Measurements from ENCODE around the gene SLC5A3. TPM values are rescaled to one million over a fixed set of nuclear protein-coding genes. Genes with fewer than 3 reads are reported as not detected.

The SLC5A3 gene
- total RNA-seq, 1 experiment from 2014 or later, result 8.8 TPM

DNA sequence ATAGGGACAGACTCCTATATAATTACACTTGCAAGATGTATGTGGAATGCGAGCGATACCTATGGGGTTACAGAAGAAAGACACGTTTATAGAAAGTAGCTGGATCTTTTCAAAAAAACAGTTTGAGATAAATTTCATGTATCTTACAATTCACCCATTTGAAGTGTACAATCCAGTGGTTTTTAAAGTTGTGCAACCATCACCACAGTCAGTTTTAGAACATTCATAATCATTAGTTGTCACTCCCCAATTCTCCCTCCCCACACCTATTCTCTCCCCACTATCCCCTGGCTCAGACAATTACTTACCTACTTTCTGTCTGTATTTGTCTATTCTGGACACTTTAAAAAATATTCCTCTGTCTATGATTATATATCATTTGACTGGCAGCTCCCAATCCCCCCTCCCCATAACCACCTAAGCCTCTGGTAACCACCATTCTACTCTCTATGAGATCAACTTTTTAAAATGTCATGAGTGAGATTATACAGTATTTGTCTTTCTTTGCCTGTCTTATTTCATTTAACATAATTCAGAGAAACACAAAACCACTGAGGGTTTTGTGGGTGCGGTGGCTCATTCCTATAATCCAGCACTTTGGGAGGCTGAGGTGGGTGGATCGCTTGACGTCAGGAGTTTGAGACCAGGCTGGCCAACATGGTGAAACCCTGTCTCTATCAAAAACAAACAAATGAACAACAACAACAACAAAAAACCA, 39.1 kb downstream of the SLC5A3 start:
- no peak overlapping the region for H3K4me3 ChIP-seq
- H3K79me2 ChIP-seq (ENCODE audit: low read depth), result peaks cover 4% of the 10 kb centered on the region; the same call in 1 of the 2 replicates
- H3K9me3 ChIP-seq (ENCODE audit: insufficient read depth, low read depth), result no peaks in the 10 kb centered on the region
- no peak overlapping the region for H3K27ac ChIP-seq
- no peak for DNase-seq
- intact Hi-C loops (cut with micrococcal nuclease; ENCODE audit: unreplicated experiment), result no loop called here
- no peak overlapping the region for H3K4me2 ChIP-seq
- no peaks in the 10 kb centered on the region for H3K27me3 ChIP-seq (ENCODE audit: insufficient read depth, low read depth)
- H3K4me1 ChIP-seq (replicated peaks; ENCODE audit: insufficient read depth), result no peaks in the 10 kb centered on the region
- no TSS peak for BruUV-seq (replicated peaks)
- H3K36me3 ChIP-seq (ENCODE audit: low read depth), result no peaks in the 10 kb centered on the region
- ChIA-PET CTCF (no interaction called here), POLR2A (ENCODE audit: unreplicated experiment) (no interaction called here)
- no peaks in the 10 kb centered on the region for H3F3A ChIP-seq (ENCODE audit: insufficient read depth, low read depth)
- 0 out of 2 replicates have a peak, but pooled peaks cover 3% of the 10 kb centered on the region for H4K20me1 ChIP-seq (ENCODE audit: insufficient read depth)
- no peaks in the 10 kb centered on the region for H3K9me2 ChIP-seq (ENCODE audit: insufficient read depth)
- no peak overlapping the region for H2AFZ ChIP-seq
- TF ChIP-seq, protein P1, sequence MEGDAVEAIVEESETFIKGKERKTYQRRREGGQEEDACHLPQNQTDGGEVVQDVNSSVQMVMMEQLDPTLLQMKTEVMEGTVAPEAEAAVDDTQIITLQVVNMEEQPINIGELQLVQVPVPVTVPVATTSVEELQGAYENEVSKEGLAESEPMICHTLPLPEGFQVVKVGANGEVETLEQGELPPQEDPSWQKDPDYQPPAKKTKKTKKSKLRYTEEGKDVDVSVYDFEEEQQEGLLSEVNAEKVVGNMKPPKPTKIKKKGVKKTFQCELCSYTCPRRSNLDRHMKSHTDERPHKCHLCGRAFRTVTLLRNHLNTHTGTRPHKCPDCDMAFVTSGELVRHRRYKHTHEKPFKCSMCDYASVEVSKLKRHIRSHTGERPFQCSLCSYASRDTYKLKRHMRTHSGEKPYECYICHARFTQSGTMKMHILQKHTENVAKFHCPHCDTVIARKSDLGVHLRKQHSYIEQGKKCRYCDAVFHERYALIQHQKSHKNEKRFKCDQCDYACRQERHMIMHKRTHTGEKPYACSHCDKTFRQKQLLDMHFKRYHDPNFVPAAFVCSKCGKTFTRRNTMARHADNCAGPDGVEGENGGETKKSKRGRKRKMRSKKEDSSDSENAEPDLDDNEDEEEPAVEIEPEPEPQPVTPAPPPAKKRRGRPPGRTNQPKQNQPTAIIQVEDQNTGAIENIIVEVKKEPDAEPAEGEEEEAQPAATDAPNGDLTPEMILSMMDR (conservative IDR thresholded peaks at IDR 0.05), result no peak
- no peak for TF ChIP-seq EZH2 (IDR thresholded peaks at IDR 0.05; ENCODE audit: low read depth)

DNA sequence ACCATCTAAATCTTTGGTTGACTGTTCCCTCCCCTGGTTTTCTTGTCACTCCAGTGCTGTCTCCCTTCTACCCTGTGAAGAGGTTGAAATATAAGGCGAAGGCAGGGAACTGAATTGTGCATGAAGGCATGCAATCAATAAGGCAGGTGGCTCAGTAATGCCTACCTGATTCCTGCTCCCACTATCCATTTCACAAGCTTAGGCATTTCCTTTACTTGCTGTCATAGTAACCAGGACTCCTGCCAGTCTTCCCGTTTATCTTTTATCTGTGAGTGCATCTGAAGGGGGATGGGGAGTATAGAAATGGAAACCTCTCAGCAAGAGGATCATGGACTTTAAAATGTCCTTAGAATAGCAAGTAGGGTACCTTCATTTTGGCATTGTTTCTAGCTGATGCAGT, 40.5 kb downstream of the SLC5A3 start:
- ChIA-PET POLR2A (ENCODE audit: unreplicated experiment) (no interaction called here), CTCF (no interaction called here)
- H3K79me2 ChIP-seq (ENCODE audit: low read depth), result no peaks in the 10 kb centered on the region; the same call in 1 of the 2 replicates
- no TSS peak for BruUV-seq (replicated peaks)
- intact Hi-C loops (cut with micrococcal nuclease; ENCODE audit: unreplicated experiment), result no loop called here
- no peaks in the 10 kb centered on the region for H3K4me1 ChIP-seq (replicated peaks; ENCODE audit: insufficient read depth)
- no peak overlapping the region for H2AFZ ChIP-seq
- no peaks in the 10 kb centered on the region for H3F3A ChIP-seq (ENCODE audit: insufficient read depth, low read depth)
- H3K9me2 ChIP-seq (ENCODE audit: insufficient read depth), result no peaks in the 10 kb centered on the region
- no peaks in the 10 kb centered on the region for H3K9me3 ChIP-seq (ENCODE audit: insufficient read depth, low read depth)
- no peak overlapping the region for H3K4me2 ChIP-seq
- no peak overlapping the region for H3K27ac ChIP-seq
- H3K27me3 ChIP-seq (ENCODE audit: insufficient read depth, low read depth), result no peaks in the 10 kb centered on the region
- TF ChIP-seq, protein P1 (conservative IDR thresholded peaks at IDR 0.05), result no peak
- no peak for TF ChIP-seq EZH2 (IDR thresholded peaks at IDR 0.05; ENCODE audit: low read depth)
- H3K36me3 ChIP-seq (ENCODE audit: low read depth), result no peaks in the 10 kb centered on the region
- H4K20me1 ChIP-seq (ENCODE audit: insufficient read depth), result no peaks in the 10 kb centered on the region
- no peak for DNase-seq
- no peak overlapping the region for H3K4me3 ChIP-seq

DNA sequence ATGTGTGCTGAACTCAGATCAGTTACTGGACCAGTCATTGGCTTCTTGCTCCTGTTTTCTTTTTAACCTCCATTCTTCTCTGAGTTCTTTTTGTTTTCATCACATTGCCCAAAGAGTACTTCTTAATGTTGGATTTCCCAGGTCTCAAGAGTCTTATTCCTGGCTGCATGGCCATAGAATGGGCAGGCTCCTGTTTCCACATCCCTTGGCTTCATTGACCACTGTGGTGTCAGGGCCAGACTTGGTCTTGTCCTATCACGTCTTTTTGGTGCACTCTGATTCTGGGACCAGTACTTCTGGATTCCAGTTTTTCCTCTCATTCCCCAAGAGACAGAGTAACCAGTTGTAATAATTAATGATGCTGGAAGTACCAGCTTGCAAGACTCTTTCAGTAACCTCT, 41.8 kb downstream of the SLC5A3 start:
- Histone ChIP-seq H3K4me3 (no peak overlapping the region), H3K4me2 (no peak overlapping the region), H3K27ac (no peak overlapping the region), H4K20me1 (ENCODE audit: insufficient read depth) (no peaks in the 10 kb centered on the region), H3K9me3 (ENCODE audit: insufficient read depth, low read depth) (no peaks in the 10 kb centered on the region), H3K79me2 (ENCODE audit: low read depth) (no peaks in the 10 kb centered on the region; the same call in 1 of the 2 replicates), H3K4me1 (replicated peaks; ENCODE audit: insufficient read depth) (no peaks in the 10 kb centered on the region), H3K9me2 (ENCODE audit: insufficient read depth) (no peaks in the 10 kb centered on the region), H3K27me3 (ENCODE audit: insufficient read depth, low read depth) (no peaks in the 10 kb centered on the region), H3K36me3 (ENCODE audit: low read depth) (no peaks in the 10 kb centered on the region), H2AFZ (no peak overlapping the region), H3F3A (ENCODE audit: insufficient read depth, low read depth) (no peaks in the 10 kb centered on the region)
- intact Hi-C loops (cut with micrococcal nuclease; ENCODE audit: unreplicated experiment), result no loop called here
- ChIA-PET CTCF (no interaction called here), POLR2A (ENCODE audit: unreplicated experiment) (no interaction called here)
- DNase-seq, result no peak
- TF ChIP-seq EZH2 (IDR thresholded peaks at IDR 0.05; ENCODE audit: low read depth), result no peak
- TF ChIP-seq, protein P1 (conservative IDR thresholded peaks at IDR 0.05), result no peak
- no TSS peak for BruUV-seq (replicated peaks)
